ENCODE data around the gene WIPF2. TPM values are rescaled to one million over a fixed set of nuclear protein-coding genes. Genes with fewer than 3 reads are reported as not detected.
A peak's percentile ranks its signal among the peaks of the same experiment; 100 is the strongest.

WIPF2 gene
- polyA plus RNA-seq, 1 donor (not counting 4 experiments of a cell fraction or from before 2014, with no cell fraction given): 8.5 TPM

DNA sequence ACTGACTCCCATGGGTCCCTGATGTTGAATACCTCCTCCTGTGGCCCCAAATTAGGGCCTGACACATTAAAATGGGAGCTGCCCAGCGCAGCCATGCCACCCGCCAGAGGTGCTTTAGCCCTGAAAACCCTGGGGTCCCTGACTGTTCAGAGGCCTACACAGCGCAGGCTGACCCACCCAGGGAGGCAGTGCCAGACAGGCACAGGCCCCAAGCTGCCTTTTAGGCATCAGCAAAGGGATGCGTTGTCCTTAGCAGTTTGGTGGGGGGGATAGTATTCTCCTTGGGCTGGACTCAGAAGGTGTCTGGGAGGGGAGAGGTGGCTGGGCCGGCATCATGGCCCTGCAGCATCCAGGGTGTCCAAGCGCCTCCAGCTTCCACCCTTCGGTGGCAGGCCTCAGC lies 40.4 kb upstream of the WIPF2 start:
- Histone ChIP-seq H3K4me2 (ENCODE audit: control insufficient read depth, extremely low read depth, insufficient read depth, low read depth, low read length) (peak overlapping the region; percentile 82), H2AFZ (ENCODE audit: control insufficient read depth, low read length) (no peak overlapping the region), H3K9me1 (ENCODE audit: control insufficient read depth, extremely low read depth, insufficient read depth, low read length) (no peaks in the 10 kb centered on the region), H4K20me1 (ENCODE audit: control insufficient read depth, extremely low read depth, insufficient read depth, low read length) (no peaks in the 10 kb centered on the region), H3K9ac (ENCODE audit: control insufficient read depth, extremely low read depth, insufficient read depth, low read length) (peak overlapping the region; percentile 45), H3K9me3 (ENCODE audit: control insufficient read depth, low read depth, low read length) (no peaks in the 10 kb centered on the region), H3K27me3 (ENCODE audit: control insufficient read depth, extremely low read depth, insufficient read depth, low read length) (no peaks in the 10 kb centered on the region), H3K4me3 (ENCODE audit: control insufficient read depth in 2 of 3, extremely low read depth in 1 of 3, insufficient read depth in 2 of 3, low read depth in 1 of 3, low read length in 3 of 3) (peak overlapping the region; percentile 52 to 68 (median 59)), H3K79me2 (ENCODE audit: control insufficient read depth, insufficient read depth, low read length) (no peaks in the 10 kb centered on the region), H3K36me3 (ENCODE audit: control insufficient read depth in 2 of 2, extremely low read depth in 1 of 2, insufficient read depth in 2 of 2, low read length in 2 of 2) (peaks cover 0 to 3% of the 10 kb centered on the region in 2 experiments), H3K27ac (ENCODE audit: control insufficient read depth, insufficient read depth, low read length) (peak overlapping the region; percentile 46), H3K4me1 (ENCODE audit: control insufficient read depth, extremely low read depth, insufficient read depth, low read length) (peaks cover 44% of the 10 kb centered on the region)
- dilution Hi-C loops (cut with MboI; ENCODE audit: extremely low pct_ligation_motif_present, low sequenced_read_pairs): no loop called here
- FAIRE-seq (no peak), DNase-seq (ENCODE audit: low read depth, low spot score) (no peak)
- TF ChIP-seq EZH2 (IDR thresholded peaks at IDR 0.05; ENCODE audit: low read length): no peak
- TF ChIP-seq, protein P1, sequence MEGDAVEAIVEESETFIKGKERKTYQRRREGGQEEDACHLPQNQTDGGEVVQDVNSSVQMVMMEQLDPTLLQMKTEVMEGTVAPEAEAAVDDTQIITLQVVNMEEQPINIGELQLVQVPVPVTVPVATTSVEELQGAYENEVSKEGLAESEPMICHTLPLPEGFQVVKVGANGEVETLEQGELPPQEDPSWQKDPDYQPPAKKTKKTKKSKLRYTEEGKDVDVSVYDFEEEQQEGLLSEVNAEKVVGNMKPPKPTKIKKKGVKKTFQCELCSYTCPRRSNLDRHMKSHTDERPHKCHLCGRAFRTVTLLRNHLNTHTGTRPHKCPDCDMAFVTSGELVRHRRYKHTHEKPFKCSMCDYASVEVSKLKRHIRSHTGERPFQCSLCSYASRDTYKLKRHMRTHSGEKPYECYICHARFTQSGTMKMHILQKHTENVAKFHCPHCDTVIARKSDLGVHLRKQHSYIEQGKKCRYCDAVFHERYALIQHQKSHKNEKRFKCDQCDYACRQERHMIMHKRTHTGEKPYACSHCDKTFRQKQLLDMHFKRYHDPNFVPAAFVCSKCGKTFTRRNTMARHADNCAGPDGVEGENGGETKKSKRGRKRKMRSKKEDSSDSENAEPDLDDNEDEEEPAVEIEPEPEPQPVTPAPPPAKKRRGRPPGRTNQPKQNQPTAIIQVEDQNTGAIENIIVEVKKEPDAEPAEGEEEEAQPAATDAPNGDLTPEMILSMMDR (optimal IDR thresholded peaks at IDR 0.05 in 1 of 3, IDR thresholded peaks at IDR 0.05 in 1 of 3, conservative IDR thresholded peaks at IDR 0.05 in 1 of 3; ENCODE audit: extremely low read depth in 1 of 3, insufficient read depth in 2 of 3, low read length in 3 of 3): no peak

DNA sequence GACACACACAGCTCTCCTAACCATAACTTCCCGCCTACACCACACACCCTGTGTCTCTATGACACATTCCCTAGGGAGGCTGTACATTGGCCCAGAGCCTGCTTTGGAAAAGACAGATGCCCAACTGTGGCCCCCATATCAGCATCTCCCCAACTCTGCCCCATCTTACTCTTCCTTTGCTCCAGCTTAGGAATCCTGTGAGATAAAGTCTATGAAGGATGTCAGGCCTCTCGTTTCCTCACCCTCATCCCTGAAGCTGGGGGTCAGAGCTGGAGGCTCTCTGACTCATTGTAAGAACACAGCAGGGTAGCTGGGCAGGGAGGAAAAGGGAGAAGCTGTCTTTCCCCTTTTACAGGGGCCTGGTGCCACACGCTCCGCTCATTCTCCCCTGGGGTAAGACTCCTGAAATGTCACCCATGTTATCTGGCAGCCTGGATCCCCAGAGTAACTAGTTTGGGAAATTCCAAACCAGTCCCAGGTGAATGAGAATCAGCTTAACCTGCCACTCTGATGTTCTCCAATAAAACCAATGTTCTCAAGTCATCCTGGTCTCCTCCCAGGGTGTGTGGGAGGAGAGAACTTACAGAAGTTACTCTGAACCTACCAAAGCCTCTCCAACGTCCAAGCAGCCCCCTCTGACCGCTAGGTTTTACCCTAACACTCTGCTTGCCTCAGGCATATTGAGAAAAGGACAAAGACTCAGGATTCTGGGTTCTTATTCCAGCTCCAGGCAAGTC lies 39.0 kb upstream of the WIPF2 start:
- Histone ChIP-seq H3K4me1 (ENCODE audit: control insufficient read depth, extremely low read depth, insufficient read depth, low read length) (peaks cover 44% of the 10 kb centered on the region), H3K4me3 (ENCODE audit: control insufficient read depth in 2 of 3, extremely low read depth in 1 of 3, insufficient read depth in 2 of 3, low read depth in 1 of 3, low read length in 3 of 3) (peak overlapping the region in 2 of 3 experiments; percentile 24 to 44), H3K9me3 (ENCODE audit: control insufficient read depth, low read depth, low read length) (no peaks in the 10 kb centered on the region), H3K79me2 (ENCODE audit: control insufficient read depth, insufficient read depth, low read length) (no peaks in the 10 kb centered on the region), H3K27ac (ENCODE audit: control insufficient read depth, insufficient read depth, low read length) (peak overlapping the region; percentile 41), H3K9me1 (ENCODE audit: control insufficient read depth, extremely low read depth, insufficient read depth, low read length) (no peaks in the 10 kb centered on the region), H3K9ac (ENCODE audit: control insufficient read depth, extremely low read depth, insufficient read depth, low read length) (peak overlapping the region; percentile 54), H3K4me2 (ENCODE audit: control insufficient read depth, extremely low read depth, insufficient read depth, low read depth, low read length) (peak overlapping the region; percentile 52), H4K20me1 (ENCODE audit: control insufficient read depth, extremely low read depth, insufficient read depth, low read length) (no peaks in the 10 kb centered on the region), H3K36me3 (ENCODE audit: control insufficient read depth in 2 of 2, extremely low read depth in 1 of 2, insufficient read depth in 2 of 2, low read length in 2 of 2) (no peaks in the 10 kb centered on the region), H2AFZ (ENCODE audit: control insufficient read depth, low read length) (no peak overlapping the region), H3K27me3 (ENCODE audit: control insufficient read depth, extremely low read depth, insufficient read depth, low read length) (no peaks in the 10 kb centered on the region)
- dilution Hi-C loops (cut with MboI; ENCODE audit: extremely low pct_ligation_motif_present, low sequenced_read_pairs): no loop called here
- peak; percentile 89 for FAIRE-seq
- DNase-seq (ENCODE audit: low read depth, low spot score): no peak
- TF ChIP-seq, protein P1 (optimal IDR thresholded peaks at IDR 0.05 in 1 of 3, IDR thresholded peaks at IDR 0.05 in 1 of 3, conservative IDR thresholded peaks at IDR 0.05 in 1 of 3; ENCODE audit: extremely low read depth in 1 of 3, insufficient read depth in 2 of 3, low read length in 3 of 3): no peak
- no peak for TF ChIP-seq EZH2 (IDR thresholded peaks at IDR 0.05; ENCODE audit: low read length)

All from keratinocyte (primary cell).